LNCAP (cell line): ENCODE data around the gene NUDT6.

Experiments
- CTCF ChIP-seq: fragments of 450-650 bp; IDR thresholded peaks from 2 replicates; pipeline ENCODE4 v1.5.1; 2017; ENCODE audit warnings: mild to moderate bottlenecking

NUDT6 gene

DNA sequence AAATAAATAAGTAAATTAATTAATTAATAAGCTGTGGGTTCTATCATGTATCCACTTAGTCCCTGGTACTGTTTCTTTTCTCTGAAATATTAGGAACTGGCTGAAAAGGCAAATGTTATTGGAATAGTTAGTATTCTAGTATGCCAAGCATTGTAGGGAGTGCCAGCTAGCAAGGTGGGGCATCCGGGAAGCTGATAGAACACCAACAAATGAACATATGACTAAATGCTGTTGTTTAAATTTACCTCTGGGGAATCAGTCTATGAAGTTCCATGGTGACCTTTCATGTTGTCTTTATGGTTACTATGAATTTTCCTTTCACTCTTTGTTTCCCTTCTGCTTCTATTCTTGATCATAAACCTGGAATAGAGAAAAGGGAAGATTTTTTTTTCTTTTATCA, 32.7 kb downstream of the NUDT6 start:
- no peak for TF ChIP-seq CTCF

DNA sequence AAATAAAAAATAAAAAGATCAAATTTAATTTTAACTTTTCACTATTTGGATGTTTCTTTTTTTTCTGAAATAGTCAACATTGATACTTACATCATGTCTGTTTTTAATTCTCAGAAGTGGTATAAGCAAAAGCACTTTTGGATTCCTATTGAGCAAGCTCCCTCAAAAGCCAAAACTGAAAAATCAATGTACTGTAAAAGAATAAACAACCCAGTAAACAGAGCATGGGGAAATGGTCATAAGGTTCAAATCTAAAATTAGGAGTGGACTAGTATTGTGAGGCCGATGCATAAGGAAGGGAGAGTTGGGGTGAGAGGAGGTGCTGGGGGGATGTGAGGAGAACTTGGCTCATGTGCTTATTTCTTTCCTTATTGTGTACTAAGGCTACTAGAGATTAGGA, 37.9 kb downstream of the NUDT6 start:
- no peak for TF ChIP-seq CTCF

- TF ChIP-seq CTCF: no peak
Measured at GRCh38 chr4:122882857-122883735, 39.3 kb downstream of the NUDT6 start.

DNA sequence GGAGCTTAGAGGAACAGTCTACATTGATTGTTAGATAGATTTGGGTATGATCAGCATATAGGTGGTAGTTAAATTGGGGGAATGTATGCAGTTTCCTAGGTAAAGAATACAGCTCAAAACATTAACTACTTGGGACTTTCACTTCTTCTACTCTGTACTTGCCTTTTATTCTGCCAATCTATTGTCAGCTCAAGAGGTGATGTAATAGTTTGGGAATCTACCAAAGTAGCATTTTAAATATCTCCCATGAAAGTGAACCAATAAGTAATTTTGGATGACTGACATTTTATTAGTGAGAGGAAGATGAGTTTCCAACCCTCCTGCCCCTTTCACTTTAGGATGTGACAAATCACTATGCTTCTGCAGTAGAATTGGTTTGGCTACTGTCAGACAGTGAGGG, 43.4 kb downstream of the NUDT6 start:
- TF ChIP-seq CTCF: no peak

- TF ChIP-seq CTCF: no peak
Measured at GRCh38 chr4:122876456-122876855, 45.9 kb downstream of the NUDT6 start.

DNA sequence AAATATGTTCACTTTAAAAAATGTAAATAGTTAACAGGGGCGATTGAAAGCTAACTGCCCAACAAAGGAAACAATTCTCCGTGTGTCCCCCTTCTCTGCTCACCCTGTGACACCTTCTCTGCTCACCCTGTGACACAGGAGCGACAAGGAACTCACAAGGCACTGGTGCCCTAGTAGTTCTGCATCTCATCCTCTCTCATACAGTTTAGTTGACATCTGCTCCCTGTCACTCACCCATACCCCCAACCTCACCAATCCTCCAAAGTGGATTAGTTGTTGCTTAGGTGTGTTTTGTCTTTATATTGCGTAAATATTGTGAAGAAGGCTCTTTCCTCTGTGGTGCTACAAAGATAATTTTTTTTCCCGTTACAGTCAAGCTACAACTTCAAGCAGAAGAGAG, 46.4 kb downstream of the NUDT6 start:
- no peak for TF ChIP-seq CTCF

GRCh38 chr4:122873821-122874593, 48.4 kb downstream of the NUDT6 start:
- TF ChIP-seq CTCF: no peak
